K562 (cell line): ENCODE data around the gene FBXW11. TPM values are rescaled to one million over a fixed set of nuclear protein-coding genes. Genes with fewer than 3 reads are reported as not detected.

Experiments
- ATF1 ChIP-seq, 2 experiments: fragments of 450-650 bp in 1 of 2; IDR thresholded peaks; 2 replicates each; pipeline ENCODE4 v1.6.1; 2016; ENCODE audit warnings: missing compliant biosample characterization in 1 of 2, missing genetic modification characterization in 1 of 2
- CHCHD3 ChIP-seq: fragments of 250-450 bp; sonication (Bioruptor Pico); IDR thresholded peaks from 2 replicates; pipeline ENCODE4 v2.1.2; 2022; ENCODE audit warnings: mild to moderate bottlenecking
- FOXP4 ChIP-seq: sonication (generic); formaldehyde crosslinking; IDR thresholded peaks from 2 replicates; pipeline ENCODE4 v1.8.0; 2022; ENCODE audit warnings: mild to moderate bottlenecking, missing genetic modification reagents, borderline replicate concordance
- HEY1 ChIP-seq: fragments of 250-450 bp; sonication (Bioruptor Pico); IDR thresholded peaks from 2 replicates; pipeline ENCODE4 v1.5.0; 2020; ENCODE audit warnings: mild to moderate bottlenecking, moderate library complexity, borderline replicate concordance
- JUND ChIP-seq, 2 experiments: IDR thresholded peaks; 2 replicates in 1 of 2; 3 replicates in 1 of 2; pipeline ENCODE4 v1.6.1; 2011; ENCODE audit warnings: borderline replicate concordance in 2 of 2, low read depth in 2 of 2, low read length in 2 of 2, improper control_type of control experiment in 1 of 2, missing biosample characterization in 1 of 2, missing genetic modification characterization in 1 of 2, missing genetic modification reagents in 1 of 2
- NCOA6 ChIP-seq: fragments of 450-650 bp; IDR thresholded peaks from 2 replicates; pipeline ENCODE4 v1.6.1; 2017; ENCODE audit warnings: mild to moderate bottlenecking
- USF2 ChIP-seq: sonication (generic); formaldehyde crosslinking; IDR thresholded peaks from 2 replicates; pipeline ENCODE4 v1.5.0; 2020; ENCODE audit warnings: missing genetic modification reagents
- ZBTB11 ChIP-seq, 3 experiments: fragments of 200-800 bp in 1 of 3; fragments of 250-450 bp in 1 of 3; fragments of 450-650 bp in 1 of 3; sonication (Bioruptor Pico) in 1 of 3; sonication (Bioruptor generic) in 1 of 3; formaldehyde crosslinking in 1 of 3; IDR thresholded peaks; 2 replicates each; pipeline versions ENCODE4 v1.6.1 to v1.8.0; 2016 to 2022; ENCODE audit warnings: mild to moderate bottlenecking in 2 of 3, missing genetic modification characterization in 2 of 3, missing compliant biosample characterization in 1 of 3, moderate library complexity in 1 of 3
- ZNF592 ChIP-seq: fragments of 450-650 bp; IDR thresholded peaks from 2 replicates; pipeline ENCODE4 v1.6.1; 2017; ENCODE audit warnings: antibody characterized with exemption, mild to moderate bottlenecking
- polyA plus RNA-seq, 8 experiments: library from polyadenylated mRNA; depleted of rRNA in 4 of 8; stranded (reverse) in 5 of 8; unstranded in 3 of 8; fragments of >200 nt; fragmentation: Nextera tagmentation in 2 of 8; fragmentation: Illumina TruSeq in 1 of 8; extraction: Ambion mirVana in 2 of 8; extraction: Trizol in 1 of 8; gene quantifications; 2 replicates each; pipeline versions ENCODE4 v1.2.1 to v1.2.3, GENCODE V29; 2011 to 2014; ENCODE audit warnings: inconsistent platforms in 1 of 8, missing spikeins in 1 of 8
- total RNA-seq, 7 experiments: library from RNA; depleted of rRNA in 6 of 7; stranded (reverse); fragments of >200 nt in 6 of 7; fragmentation: Illumina TruSeq in 2 of 7; extraction: Trizol in 2 of 7; gene quantifications; 2 replicates each; pipeline versions ENCODE4 v1.2.1 to v1.2.3, GENCODE V29; 2011 to 2021; ENCODE audit warnings: low replicate concordance in 1 of 7

The FBXW11 gene
- total and polyA plus RNA-seq, 9 of the 15 experiments (the other 6 are each of a cell fraction or from before 2014, with no cell fraction given): 3.0 to 28.6 (median 23.6) TPM

GRCh38 chr5:171953860-171954701 is 52.4 kb downstream of the FBXW11 start (continued):
- TF ChIP-seq ATF1 (CRISPR knock-in tag; IDR thresholded peaks at IDR 0.05) (no peak), ATF1 (tag; IDR thresholded peaks at IDR 0.05) (peak; percentile 67), ZNF592 (peak; percentile 81), USF2 (CRISPR knock-in tag) (peak; percentile 76), HEY1 (CRISPR knock-in tag) (no peak), FOXP4 (no peak), JUND (IDR thresholded peaks at IDR 0.05; ENCODE audit: borderline replicate concordance, low read depth, low read length) (peak; percentile 94), JUND (tag; IDR thresholded peaks at IDR 0.05; ENCODE audit: borderline replicate concordance, low read depth, low read length) (peak; percentile 88; the same call in 2 of the 3 replicates), ZBTB11 (CRISPR knock-in tag; IDR thresholded peaks at IDR 0.05) (no peak), CHCHD3 (no peak), NCOA6 (no peak)
